GM18505 (cell line): ENCODE data around the gene CUL4A.
"Not testable (repeated sequence)": the region's sequence is repeated elsewhere in the genome, so short reads cannot be mapped to it uniquely, and the experiment has no call there.

Experiments
- ATAC-seq: cut with Tn5 transposase; IDR thresholded peaks from one replicate; pipeline ENCODE4 v1.9.1; 2021; ENCODE audit not compliant: unreplicated experiment
- POLR2A ChIP-seq: IDR thresholded peaks from 4 replicates; pipeline ENCODE4 v1.6.1; 2011; ENCODE audit warnings: borderline replicate concordance; ENCODE audit not compliant: insufficient read depth, insufficient read length; ENCODE audit errors: extremely low read depth

Gene CUL4A

DNA sequence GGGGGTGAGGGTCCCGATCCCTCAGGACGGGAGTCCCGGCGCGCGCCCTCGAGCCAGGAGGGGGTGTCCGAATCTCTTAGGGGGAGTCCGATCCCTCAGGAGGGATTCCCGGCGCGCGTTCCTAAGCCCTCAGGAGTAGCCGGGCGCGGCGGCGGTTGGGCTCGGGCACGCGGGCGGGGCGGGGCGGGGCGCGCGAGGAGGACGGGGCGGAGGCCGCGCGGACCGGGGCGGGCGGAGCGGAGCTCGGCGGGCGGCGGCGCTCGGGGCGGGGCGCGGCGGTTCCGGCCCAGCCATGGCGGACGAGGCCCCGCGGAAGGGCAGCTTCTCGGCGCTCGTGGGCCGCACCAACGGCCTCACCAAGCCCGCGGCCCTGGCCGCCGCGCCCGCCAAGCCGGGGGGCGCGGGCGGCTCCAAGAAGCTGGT lies at the start of gene CUL4A:
CUL4A (plus strand) TSS at position 278 of the 423 bp plus-strand sequence; CDS start at position 293, 15 bp downstream.
- TF ChIP-seq POLR2A, result peak; percentile 52
- ATAC-seq, result peak; percentile 42

DNA sequence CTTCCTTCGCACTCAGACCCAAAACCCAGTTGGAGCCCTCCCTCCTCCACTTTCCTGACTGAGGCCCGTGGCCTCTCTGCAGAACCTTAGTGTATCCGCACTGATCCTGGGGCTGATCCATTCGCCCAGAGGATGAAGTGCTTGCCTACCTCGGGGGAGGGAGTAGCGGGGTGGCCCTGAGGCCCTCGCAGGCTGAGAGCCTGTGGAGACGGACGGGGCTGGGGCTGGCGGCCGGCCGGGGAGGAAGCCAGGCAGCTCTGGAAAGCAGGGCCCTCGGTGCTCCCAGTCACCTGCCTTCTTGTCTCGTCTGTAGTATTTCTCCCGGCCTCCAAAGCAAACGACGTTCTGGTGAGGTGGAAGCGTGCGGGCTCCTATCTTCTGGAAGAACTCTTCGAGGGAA lies 49.7 kb upstream of the CUL4A start:
- TF ChIP-seq POLR2A, result no peak

DNA sequence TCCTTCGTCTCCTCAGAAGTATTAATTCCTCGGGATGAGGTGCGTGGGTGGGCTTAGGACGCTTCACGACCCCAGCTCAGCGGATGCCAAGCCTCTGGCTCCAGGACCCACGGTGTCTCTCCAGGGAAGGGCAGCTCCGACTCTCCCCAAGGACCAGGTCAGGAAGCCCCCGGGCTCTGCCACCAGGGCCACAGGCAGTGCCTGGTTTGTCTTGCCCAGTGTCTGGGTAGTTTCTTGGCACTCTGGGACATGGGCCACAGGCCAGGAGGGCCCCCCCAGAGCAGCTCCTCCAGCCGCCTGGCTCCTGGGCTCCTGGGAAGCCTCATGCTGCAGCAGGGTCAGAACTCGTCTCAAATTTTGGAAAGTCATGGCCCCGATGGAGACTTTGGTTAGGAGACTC lies 48.4 kb upstream of the CUL4A start:
- no peak for TF ChIP-seq POLR2A
- no peak for ATAC-seq

More for the DNA sequence above, 49.7 kb upstream of the CUL4A start:
- ATAC-seq, result no peak

DNA sequence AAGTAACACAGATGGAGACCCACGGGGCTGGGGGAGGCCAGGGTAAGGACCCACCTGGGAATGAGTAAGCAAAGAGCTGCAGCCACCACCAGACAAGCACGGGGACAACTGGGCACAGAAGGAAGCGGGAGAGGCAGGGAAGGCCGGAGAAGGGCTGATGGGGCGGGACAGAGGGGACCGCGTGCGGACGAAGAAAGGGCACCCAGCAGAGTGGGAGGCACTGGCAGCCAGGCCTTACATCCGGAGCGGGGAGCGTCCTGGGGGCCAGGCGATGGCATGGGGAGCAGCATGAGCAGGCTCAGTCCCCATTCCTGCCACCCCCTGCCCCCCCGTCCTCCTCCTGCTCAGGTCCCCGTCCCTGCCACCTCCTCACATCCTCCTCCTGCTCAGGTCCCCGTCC lies 48.0 kb upstream of the CUL4A start:
- ATAC-seq, result no peak
- TF ChIP-seq POLR2A, result no peak

DNA sequence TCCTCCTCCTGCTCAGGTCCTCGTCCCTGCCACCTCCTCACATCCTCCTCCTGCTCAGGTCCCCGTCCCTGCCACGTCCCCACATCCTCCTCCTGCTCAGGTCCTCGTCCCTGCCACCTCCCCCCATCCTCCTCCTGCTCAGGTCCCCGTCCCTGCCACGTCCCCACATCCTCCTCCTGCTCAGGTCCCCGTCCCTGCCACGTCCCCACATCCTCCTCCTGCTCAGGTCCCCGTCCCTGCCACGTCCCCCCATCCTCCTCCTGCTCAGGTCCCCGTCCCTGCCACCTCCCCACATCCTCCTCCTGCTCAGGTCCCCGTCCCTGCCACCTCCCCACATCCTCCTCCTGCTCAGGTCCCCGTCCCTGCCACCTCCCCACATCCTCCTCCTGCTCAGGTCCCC lies 47.4 kb upstream of the CUL4A start:
- ATAC-seq, result not testable (repeated sequence)

DNA sequence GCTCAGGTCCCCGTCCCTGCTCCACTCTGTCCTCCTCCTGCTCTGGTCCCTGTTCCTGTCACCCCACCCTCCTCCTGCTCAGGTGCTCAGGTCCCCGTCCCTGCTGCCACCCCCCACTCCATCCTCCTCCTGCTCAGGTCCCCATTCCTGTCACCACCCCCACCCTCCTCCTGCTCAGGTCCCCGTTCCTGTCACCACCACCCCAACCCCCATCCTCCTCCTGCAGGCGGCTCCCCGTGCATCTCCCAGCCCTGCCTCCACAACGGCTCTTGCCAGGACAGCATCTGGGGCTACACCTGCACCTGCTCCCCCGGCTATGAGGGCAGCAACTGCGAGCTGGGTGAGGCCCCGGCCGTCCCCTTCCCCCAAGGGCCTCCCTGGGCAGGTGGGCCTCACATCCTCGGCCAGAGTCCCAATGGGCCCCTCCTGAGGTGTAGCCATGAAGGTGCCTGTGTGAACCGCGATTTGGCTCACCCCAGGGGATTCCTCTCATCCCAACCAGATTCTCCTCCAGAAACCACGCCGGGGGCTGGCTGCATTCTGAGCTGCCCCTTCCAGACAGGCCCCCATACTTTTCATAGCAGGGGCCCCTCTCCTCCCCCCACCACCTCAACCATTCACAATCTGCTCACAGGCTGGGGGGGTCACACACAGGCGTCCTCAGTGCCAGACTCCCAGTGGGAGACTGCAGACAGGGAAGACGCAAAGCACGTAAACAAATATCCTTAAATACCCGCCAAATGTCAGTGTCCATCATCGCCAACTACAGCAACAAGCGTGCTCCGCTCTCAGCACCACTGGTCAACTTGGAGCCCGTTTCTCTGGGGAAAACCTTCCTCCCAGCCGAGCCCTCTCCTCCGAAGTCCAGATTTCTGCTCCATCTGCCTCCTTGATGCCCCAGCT lies 46.4 kb upstream of the CUL4A start:
- no peak for ATAC-seq
- no peak for TF ChIP-seq POLR2A

DNA sequence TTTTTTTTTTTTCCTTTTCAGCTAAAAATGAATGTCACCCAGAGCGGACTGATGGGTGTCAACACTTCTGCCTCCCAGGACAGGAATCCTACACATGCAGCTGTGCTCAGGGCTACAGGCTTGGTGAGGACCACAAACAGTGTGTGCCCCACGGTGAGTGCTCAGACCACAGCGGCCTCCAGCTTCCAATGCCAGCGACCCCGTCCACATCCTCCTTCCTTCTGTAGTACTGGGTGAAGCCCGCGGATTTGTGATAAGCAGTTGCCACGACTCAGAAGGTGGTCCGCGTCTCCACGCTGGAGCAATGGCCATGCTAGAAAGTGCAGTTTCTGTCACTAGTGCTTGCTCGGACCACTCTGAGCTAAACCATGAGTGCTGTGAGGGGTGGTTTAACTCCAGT lies 44.9 kb upstream of the CUL4A start:
- TF ChIP-seq POLR2A, result no peak
- no peak for ATAC-seq

DNA sequence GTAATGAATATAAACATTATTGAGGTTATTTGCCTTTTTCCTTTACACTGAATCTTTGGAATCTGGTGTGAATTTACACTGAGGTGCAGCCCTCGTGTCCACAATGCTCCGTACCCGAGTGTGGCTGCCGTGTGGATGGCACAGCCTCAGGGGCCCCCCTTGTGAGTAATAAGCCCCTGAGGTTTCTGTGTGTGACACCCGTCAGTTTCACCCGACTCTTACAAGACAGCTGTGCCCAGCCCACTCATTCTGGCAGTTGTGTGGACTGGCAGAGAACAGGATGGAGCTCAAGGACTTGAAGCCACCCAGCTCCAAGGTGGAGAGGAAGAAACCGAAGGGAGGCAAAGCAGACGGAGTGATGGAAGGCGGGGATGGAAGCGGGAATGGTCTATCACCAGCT lies 43.1 kb upstream of the CUL4A start:
- ATAC-seq, result no peak
- no peak for TF ChIP-seq POLR2A

DNA sequence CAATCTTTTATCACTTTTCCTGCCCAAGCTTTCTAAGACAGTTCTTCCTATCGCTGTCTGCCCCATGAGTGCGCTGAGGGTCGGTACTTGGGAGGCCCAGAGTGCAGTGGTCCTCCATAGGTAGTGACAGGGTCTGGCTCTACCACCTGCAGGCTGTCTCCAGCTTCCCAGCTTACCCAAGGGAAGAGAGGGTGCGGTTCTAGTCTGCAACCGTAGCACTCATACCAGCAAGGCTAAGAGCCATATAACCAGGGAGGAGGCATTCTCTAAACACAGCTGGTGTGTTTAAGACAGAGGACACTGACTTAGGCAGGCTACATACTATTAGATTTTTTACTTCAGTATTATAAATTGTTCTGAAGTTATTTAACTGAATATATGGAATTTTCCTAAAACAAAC lies 42.7 kb upstream of the CUL4A start:
- no peak for ATAC-seq
- no peak for TF ChIP-seq POLR2A

DNA sequence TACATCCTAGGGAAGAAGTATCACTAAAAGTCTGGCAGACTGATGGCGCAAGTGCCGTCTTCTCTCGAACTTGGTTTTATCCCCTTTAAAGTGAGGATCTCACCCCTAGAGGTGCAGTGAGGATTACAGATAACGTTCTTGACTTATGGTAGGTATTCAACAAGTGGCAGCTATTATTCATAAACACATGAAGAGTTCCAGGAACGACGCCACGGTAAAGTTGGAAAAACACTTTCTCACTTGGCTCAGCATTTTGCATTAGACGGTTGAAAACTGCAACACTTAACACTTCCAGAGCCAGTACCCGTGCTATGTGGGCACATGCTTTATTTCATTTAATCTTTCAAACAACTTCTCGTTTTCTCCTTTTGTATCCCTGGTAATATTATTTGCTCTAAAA lies 42.3 kb upstream of the CUL4A start:
- TF ChIP-seq POLR2A, result no peak
- no peak for ATAC-seq

DNA sequence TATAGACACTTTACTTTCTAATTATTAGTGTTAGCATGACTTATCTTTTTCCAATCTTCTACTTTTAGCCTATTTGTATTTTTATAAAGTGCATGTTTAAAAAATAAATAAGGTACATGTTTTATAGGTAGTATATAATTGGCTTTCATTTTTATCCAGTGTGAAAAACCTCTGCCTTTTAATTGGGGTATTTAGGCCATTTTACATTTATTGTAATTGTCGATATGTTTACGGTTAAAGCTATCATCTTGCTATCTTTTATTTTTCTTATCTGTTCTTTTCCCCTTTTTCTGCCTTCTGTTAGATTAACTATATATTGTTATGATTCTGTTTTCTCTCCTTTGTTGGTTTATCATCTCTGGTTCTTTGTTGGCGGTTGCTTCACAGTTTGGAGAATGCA lies 41.8 kb upstream of the CUL4A start:
- TF ChIP-seq POLR2A, result no peak
- no peak for ATAC-seq

DNA sequence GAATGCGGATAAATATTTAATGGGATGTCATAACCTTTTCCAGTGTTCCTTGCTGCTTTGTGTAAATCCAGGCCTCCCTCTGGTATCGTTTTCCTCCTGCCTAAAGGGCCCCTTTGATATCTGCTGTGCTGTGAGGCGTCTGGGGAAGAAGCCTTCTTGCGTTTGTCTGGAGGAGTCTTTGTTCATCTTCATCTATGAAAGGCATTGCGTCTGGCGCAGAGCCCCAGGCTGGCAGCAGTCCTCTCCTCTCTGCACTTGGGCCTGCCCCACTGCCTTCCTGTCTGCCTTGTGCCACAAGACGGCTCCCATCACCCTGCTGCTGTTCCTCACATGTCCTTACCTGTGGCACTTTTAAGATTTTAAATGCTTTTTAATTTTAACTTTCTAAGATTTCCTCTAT lies 41.2 kb upstream of the CUL4A start:
- no peak for ATAC-seq
- TF ChIP-seq POLR2A, result no peak

DNA sequence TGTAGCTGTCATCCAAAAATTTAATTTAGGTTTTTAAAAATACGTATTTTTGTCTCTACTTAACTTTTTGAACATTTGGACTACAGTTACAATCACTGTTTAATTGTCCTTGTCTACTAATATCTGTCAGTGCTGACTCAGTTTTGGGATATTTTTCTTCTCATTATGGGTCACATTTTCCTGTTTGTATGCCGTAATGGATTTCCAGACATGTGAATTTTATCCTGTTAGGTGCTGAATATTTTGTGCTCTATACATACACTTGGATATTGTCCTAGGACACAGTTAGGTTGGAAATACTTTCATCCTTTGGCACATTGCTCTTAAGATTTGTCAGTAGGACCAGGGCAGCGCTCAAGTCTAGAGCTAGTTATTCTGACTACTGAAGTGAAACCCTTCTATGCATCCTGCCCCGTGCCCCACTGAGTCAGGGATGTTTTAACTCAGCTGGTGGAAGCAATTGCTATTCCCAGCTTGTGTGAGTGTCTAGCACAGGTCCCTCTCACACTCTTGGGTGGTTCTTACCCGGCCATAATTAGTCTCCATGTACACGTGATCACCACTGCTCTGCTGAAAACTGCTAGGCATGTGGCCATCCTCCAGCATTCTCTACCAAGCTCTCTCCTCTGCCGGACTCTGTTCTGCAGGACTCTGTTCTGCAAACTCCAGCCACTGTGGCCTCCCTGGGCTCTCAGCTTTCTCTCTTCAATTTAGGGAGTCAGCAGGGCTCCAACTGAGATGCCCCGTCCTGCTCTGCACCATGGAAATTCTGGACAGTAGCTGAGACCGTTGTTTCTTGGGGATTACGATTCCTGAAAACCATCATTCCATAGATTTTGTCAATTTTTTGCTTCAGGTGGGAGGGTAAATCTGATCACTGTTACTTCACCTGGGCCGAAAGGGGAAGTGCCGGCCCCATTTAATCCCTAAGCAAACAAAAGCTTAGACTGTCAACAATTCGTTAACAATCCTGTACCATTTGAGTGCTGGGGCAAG lies 39.8 kb upstream of the CUL4A start:
- no peak for TF ChIP-seq POLR2A
- no peak for ATAC-seq
